LNCAP (cell line): ENCODE measurements around the gene F11R.

ENCODE experiments used
- TF ChIP-seq, protein P1 (sequence below): fragments of 450-650 bp; IDR thresholded peaks from 2 replicates; pipeline ENCODE4 v1.5.1; 2017; ENCODE audit warnings: mild to moderate bottlenecking

The F11R gene

DNA sequence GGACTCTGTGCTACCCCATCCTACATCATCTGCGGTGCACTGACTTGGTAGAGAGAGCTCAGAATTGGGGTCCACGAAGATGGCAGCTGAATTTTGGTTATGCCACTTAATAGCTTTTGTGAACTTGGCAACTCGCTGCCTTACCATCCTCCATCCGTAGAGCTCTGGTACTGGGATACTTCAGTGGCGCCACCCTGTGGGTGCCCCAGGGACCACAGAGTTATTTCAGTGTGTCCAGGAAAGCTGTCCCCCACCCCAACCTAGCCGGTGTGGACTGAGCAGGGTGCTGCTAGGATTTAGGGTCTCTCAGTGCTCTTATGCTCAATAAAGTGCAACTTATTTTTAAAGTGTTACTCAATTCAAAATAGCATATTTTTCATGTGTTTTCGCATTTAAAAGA lies 33.9 kb upstream of the F11R start:
- TF ChIP-seq, protein P1, sequence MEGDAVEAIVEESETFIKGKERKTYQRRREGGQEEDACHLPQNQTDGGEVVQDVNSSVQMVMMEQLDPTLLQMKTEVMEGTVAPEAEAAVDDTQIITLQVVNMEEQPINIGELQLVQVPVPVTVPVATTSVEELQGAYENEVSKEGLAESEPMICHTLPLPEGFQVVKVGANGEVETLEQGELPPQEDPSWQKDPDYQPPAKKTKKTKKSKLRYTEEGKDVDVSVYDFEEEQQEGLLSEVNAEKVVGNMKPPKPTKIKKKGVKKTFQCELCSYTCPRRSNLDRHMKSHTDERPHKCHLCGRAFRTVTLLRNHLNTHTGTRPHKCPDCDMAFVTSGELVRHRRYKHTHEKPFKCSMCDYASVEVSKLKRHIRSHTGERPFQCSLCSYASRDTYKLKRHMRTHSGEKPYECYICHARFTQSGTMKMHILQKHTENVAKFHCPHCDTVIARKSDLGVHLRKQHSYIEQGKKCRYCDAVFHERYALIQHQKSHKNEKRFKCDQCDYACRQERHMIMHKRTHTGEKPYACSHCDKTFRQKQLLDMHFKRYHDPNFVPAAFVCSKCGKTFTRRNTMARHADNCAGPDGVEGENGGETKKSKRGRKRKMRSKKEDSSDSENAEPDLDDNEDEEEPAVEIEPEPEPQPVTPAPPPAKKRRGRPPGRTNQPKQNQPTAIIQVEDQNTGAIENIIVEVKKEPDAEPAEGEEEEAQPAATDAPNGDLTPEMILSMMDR = no peak

DNA sequence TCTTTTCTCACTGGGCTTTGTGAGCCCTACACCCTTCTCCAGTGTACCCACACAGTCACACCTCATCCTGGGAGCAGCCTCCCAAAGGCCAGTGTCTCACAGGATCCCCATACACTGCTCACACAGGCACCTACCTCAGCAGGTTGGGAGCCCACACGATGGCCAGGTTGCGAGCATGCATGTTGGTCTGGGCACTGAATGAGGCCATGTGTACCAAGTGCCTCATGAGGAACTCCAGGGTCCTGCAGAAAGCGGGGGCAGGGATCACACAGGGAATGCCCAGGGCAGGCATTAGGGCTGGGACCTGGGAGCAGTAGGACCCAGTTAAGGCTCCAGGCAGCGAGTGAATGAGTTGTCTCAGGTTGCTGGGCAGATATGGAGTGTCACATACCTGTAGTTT lies 33.3 kb upstream of the F11R start:
- TF ChIP-seq, protein P1 = no peak

- TF ChIP-seq, protein P1 = no peak
Observed at GRCh38 chr1:161052899-161053298, 31.9 kb upstream of the F11R start.

DNA sequence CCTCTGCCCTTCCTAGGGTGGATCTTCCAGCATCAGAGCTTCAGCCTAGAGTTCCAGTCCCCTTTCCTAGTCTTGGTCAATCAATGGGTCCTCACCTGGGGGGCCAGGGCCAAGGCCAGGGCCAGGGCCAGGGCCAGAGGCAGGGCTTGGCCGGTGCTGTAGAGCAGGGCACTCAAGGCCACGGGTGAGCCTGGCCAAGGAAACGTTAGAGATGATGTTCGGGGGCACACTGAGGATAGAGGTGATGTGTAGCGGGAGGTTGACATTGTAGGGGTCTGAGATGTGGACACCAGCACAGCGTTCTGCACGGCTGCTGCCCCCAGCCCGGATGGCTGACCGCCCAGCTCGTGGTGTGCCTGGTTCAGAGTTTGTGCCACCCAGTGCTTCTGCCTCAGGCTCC lies 30.3 kb upstream of the F11R start:
- TF ChIP-seq, protein P1 = no peak

DNA sequence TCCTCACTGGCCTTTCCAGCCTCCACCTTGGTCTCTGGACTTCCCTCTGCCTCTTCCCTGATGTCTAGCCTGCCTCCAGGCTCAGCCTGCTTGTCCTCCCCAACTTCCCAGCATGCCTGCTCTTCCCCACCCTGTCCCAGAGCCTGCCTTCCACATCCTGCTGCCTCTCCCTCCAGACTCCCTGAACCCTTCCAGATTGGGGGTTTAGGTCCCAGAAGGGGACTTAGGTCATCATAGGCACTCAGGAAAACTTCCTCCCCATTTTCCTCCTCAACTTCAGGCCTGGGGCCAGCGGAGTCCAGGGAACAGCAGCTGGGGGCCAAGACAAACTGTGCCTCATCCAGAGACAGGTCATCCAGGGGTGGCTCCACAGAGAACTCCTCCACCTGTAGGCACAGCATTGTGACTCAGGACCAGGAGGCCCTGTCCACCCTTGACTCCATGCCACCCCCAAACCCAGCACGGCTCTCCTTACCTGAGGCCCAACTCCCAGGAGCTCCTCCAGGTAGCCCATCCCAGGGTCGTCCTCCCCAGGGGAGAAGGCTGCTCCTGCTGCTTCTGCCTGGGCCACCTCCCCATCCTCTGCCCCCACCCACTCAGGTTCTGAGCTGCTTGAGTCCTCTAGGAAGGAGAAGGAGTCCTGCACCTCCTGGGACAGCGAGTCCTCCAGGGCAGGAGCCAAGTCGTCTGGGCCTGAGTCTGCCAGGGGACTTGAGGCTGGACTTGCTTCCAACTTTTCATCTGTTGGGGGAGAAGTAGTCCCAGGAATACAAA lies 28.2 kb upstream of the F11R start:
- TF ChIP-seq, protein P1 = no peak

GRCh38 chr1:161047436-161048420 lies 26.8 kb upstream of the F11R start:
- TF ChIP-seq, protein P1 = no peak

- TF ChIP-seq, protein P1 = no peak
Observed at GRCh38 chr1:161046605-161047228, 25.8 kb upstream of the F11R start.
